Lung microvascular endothelial cell (primary cell): ENCODE measurements around the gene CCDC9B. TPM values are rescaled to one million over a fixed set of nuclear protein-coding genes. Genes with fewer than 3 reads are reported as not detected.
A peak's percentile ranks its signal among the peaks of the same experiment; 100 is the strongest.

Experiments used
- DNase-seq, 2 donors: peaks; one replicate each; pipeline versions ENCODE4 v3.0.0 to v3.0.0-alpha.2; 2010; ENCODE audit warnings: low read depth in 2 of 2
- total RNA-seq: library from RNA; depleted of rRNA; stranded (reverse); fragments of >200 nt; gene quantifications from 2 replicates; pipeline ENCODE4 v1.2.1, GENCODE V29; 2014

Gene CCDC9B
- total RNA-seq, 1 donor from 2014 or later: 11.1 TPM

- DNase-seq: no peak
These were observed 5.3 kb upstream of the CCDC9B start for GRCh38 chr15:40345867-40346578.

DNA sequence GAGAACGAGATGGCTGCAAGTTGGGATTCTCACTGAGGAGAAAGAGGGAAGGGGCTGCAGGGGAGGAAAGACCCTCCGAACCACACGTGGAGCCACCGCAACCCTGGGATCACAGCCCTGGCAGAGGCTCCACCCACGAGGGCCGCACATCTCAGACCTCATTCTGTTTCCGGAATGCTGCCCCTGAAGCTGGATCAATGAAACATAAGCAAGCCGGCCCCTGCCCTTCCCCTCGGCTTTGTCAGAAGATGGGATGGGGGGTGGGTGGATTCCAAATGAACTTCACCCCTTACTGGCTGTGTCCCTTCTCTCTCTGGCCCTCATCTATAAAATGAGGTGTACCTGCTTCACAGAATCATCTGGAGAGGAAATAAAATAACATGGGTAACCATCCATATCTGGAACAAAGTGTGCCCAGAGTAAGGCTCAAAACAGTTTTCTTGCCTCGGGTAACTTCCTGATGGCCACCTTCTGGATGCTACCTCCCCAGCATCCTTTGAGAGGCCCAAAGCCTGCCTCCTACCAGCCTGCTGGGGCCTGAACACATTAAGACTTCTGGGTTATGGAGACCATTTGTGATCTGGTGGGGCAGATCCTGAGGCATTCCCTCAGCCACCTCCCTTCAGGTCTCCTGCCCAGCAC, 4.6 kb upstream of the CCDC9B start:
- DNase-seq: no peak

- DNase-seq: peak; percentile 64 to 66
These were observed 3.9 kb upstream of the CCDC9B start for GRCh38 chr15:40344631-40345120.

DNA sequence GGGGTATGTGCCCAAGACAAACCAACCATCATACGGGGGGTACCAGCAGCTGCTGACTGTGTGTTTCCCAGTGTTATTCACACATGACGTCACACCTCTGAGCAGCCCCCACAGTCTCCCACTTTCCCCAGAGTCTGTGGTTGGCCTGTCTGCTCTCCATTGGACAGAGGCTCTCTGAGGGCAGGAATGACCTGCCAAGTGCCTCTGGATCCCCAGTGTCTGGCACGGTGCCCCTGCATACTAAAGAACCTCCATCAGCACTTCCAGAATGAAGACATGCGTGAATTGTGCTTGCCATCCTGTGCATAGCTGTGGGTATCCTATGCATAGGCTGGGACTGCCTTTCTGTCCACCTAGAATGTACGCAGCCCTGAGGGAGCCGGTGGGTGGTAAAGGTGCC, 3.5 kb upstream of the CCDC9B start:
- peak in 1 of 2 donors; percentile 57 for DNase-seq

DNA sequence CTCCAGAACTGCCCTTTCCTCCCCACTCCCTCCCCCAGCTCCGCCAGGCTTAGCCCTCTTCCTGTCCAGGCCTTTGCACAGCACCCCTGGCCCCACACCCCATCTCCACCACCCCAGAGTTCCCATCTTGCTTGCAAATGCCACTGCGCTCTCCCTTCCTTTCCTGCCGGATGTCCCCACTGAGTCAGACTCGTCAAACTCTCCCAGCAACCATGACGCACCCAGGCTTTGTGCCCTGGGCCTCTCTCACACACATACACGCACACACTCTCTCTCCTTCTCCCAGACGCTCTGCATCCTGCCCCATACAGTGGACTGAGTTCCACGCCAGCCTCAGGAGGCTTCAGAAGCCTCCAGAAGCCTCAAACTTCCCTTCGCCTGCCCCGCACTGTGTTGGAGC, 2.8 kb upstream of the CCDC9B start:
- peak; percentile 91 to 98 for DNase-seq

GRCh38 chr15:40342416-40343320, 1.9 kb upstream of the CCDC9B start:
- peak in 1 of 2 donors; percentile 41 for DNase-seq

- DNase-seq: peak; percentile 70 to 87
These were observed 550 bp downstream of the CCDC9B start for GRCh38 chr15:40340038-40340739.

GRCh38 chr15:40339621-40339945, 1.2 kb downstream of the CCDC9B start:
- DNase-seq: peak; percentile 33 to 38

DNA sequence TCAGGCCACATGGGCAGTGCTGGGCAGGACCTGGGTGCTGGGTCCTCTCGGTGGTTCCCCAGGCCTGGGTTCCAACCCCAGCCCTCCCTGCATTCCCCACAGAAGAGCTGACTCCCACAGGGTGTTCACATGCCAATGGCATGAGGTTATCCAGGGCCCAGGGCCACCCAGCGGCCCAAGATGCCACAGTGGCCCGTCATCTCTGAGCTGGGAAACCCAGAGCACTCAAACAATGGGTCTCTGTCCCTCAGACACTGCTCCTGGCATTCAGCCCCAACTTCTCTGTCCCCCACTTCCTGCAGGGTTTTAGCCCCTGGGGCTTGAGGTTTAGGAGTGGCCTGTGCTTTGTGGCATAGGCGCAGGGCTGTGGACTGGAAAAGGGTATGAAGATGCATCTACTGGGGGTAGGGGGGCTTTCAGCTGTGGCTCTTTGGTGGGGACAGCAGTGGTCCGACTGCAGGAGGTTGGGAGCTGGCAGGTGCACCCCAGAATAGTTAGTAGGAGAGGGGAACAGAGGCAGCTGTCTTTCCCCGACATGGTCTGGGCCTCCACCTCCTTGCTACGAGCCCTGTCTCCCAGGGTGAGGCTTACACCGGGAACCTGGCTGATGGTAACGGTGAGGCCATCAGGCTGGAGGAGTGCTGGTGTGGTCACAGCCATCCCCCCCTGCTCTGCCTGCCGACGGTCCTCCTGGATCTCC, 1.7 kb downstream of the CCDC9B start:
- DNase-seq: peak in 1 of 2 donors; percentile 68

DNA sequence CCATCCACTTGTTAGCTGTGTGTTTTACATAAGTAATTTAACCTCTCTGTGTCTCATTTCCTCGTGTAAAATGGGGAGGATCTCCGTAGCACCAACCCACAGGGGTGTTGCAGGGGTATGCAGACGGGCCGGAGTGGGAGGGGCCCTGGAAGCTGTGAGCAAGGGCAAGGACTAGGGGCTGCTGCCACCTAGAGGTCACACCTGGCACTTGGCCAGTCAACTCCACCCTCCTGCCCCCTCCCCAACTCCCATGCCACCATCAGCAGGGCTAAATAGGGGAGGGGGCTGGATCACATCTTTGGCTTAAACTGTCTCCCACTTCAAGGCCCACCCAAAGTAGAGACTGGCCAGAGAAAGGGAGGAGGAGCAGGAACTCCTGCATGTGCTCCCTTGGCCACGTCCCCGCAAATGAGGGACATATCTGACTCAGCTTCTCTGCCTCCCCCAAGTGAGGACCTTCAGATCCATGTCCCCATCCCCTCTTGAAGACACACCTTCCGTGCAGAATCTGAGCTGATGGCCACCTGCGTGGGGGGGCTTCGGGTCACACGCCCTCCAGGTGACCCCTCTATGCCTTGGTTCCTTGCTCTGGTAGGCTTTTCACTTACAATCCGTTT, 2.6 kb downstream of the CCDC9B start:
- DNase-seq: peak; percentile 85 to 86

DNA sequence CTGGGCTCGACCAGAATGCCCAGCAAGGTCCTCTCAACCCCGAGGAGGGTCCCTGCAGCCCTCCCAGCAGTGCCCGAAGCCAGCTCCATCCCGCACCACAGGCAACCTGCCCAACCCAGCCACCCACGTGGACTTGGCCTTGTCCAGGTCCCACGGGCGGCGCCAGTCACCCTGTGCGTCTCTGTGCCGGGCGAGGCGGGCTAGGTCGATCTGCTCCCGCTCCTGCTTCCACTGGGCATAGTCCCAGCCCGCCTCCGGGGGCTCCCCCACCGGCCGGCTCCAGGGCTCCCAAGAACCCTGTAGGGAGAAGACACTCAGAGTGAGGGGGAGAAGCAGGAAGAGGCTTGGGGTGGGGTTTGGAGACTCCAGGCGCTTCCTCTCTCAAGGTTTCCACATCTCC, 3.1 kb downstream of the CCDC9B start:
- DNase-seq: no peak

- no peak for DNase-seq
These were observed 4.0 kb downstream of the CCDC9B start for GRCh38 chr15:40336744-40337122.

GRCh38 chr15:40335938-40336743, 4.6 kb downstream of the CCDC9B start:
- DNase-seq: no peak

GRCh38 chr15:40334941-40335795, 5.6 kb downstream of the CCDC9B start:
- no peak for DNase-seq

- DNase-seq: peak in 1 of 2 donors; percentile 38
These were observed 6.2 kb downstream of the CCDC9B start for GRCh38 chr15:40334541-40334940.

- DNase-seq: peak; percentile 52 to 97
These were observed 6.7 kb downstream of the CCDC9B start for GRCh38 chr15:40333922-40334492.

DNA sequence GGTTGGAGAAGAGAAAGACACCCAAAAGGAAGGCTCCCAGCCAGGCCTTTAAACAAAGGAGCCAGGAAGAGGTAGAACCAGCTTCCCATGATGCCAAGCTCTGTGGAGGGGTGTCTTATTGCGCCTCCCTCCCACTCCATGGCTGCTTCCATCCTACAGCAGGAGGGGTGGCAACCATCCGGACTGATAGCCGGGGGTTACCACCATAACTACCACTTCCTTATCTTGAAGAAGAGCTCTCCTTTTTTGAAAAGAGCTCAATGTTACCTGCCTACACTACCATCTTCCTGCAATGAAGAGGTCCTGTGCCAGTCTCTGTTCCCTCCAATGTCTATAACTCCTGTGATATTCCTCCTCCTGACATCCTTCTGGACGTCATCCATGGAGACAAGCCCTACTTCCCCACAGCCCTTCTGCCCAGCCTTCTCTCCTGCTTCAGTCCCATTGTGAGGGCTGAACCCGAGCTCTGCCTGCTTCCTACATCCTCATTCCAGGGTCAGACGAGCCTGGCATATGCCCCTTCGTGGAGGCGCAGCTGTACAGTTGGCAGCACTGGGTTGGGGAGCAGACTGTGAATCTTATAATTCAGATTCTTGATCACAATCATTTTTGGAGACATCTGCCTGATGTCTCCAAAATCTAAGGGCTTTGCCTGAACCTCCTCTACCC, 8.5 kb downstream of the CCDC9B start:
- DNase-seq: no peak

GRCh38 chr15:40331637-40332036, 9.1 kb downstream of the CCDC9B start:
- DNase-seq: no peak
